ENCODE results near the gene LILRB2. TPM values are rescaled to one million over a fixed set of nuclear protein-coding genes. Genes with fewer than 3 reads are reported as not detected.
"Not testable (repeated sequence)": the region's sequence is repeated elsewhere in the genome, so short reads cannot be mapped to it uniquely, and the experiment has no call there.

The LILRB2 gene
- total RNA-seq, 1 experiment from 2014 or later: not detected

DNA sequence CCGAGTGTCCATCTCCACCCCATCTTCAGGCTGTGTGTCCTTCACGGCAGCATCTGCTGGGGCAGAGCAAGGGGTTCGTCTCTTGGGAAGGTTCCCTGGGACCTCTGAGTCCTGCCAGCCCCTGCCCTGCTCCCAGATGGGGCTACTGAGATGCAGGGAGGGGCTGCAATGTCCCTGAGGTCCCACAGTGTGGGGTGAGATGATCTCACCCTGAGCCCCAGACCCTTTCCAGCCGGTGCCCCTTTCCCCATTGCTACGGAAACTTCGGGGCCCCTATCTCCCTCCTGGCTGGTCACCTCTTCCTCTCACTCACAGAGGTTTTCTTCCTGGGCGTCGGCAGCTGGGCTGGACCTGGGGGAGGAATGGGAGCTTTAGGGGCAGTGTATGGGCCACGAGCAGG is 5.0 kb downstream of the LILRB2 start:
- no peak overlapping the region for H3K4me3 ChIP-seq
- no peaks in the 10 kb centered on the region for H3F3A ChIP-seq (ENCODE audit: insufficient read depth, low read depth)
- H3K27me3 ChIP-seq (ENCODE audit: insufficient read depth, low read depth): peaks cover 97% of the 10 kb centered on the region
- no peaks in the 10 kb centered on the region for H3K36me3 ChIP-seq (ENCODE audit: low read depth)
- intact Hi-C loops (cut with micrococcal nuclease; ENCODE audit: unreplicated experiment): no loop called here
- H2AFZ ChIP-seq: no peak overlapping the region
- H3K9me3 ChIP-seq (ENCODE audit: insufficient read depth, low read depth): no peaks in the 10 kb centered on the region
- H3K4me2 ChIP-seq: no peak overlapping the region
- ChIA-PET POLR2A (ENCODE audit: unreplicated experiment) (no interaction called here), CTCF (no interaction called here)
- no peak for TF ChIP-seq EZH2 (IDR thresholded peaks at IDR 0.05; ENCODE audit: low read depth)
- BruUV-seq (replicated peaks): no TSS peak
- H3K79me2 ChIP-seq (ENCODE audit: low read depth): no peaks in the 10 kb centered on the region
- no peaks in the 10 kb centered on the region for H4K20me1 ChIP-seq (ENCODE audit: insufficient read depth)
- no peaks in the 10 kb centered on the region for H3K4me1 ChIP-seq (replicated peaks; ENCODE audit: insufficient read depth)
- DNase-seq: no peak
- H3K27ac ChIP-seq: no peak overlapping the region
- H3K9me2 ChIP-seq (ENCODE audit: insufficient read depth): no peaks in the 10 kb centered on the region

- POLR2A ChIA-PET (ENCODE audit: unreplicated experiment); H3K4me1 ChIP-seq (replicated peaks; ENCODE audit: insufficient read depth); H3K27ac ChIP-seq; H3K4me3 ChIP-seq; H4K20me1 ChIP-seq (ENCODE audit: insufficient read depth); H3K9me2 ChIP-seq (ENCODE audit: insufficient read depth); H3K79me2 ChIP-seq (ENCODE audit: low read depth); H2AFZ ChIP-seq; CTCF ChIA-PET; H3K4me2 ChIP-seq; H3F3A ChIP-seq (ENCODE audit: insufficient read depth, low read depth); H3K9me3 ChIP-seq (ENCODE audit: insufficient read depth, low read depth); H3K36me3 ChIP-seq (ENCODE audit: low read depth); intact Hi-C loops (cut with micrococcal nuclease; ENCODE audit: unreplicated experiment); BruUV-seq (replicated peaks); DNase-seq: not testable (repeated sequence)
- H3K27me3 ChIP-seq (ENCODE audit: insufficient read depth, low read depth): peaks cover 96% of the 10 kb centered on the region
These were observed 6.4 kb downstream of the LILRB2 start for GRCh38 chr19:54274516-54274915.

GRCh38 chr19:54273821-54274220 is 7.1 kb downstream of the LILRB2 start:
- no peak overlapping the region for H2AFZ ChIP-seq
- H3K27ac ChIP-seq: no peak overlapping the region
- no peaks in the 10 kb centered on the region for H3K36me3 ChIP-seq (ENCODE audit: low read depth)
- TF ChIP-seq EZH2 (IDR thresholded peaks at IDR 0.05; ENCODE audit: low read depth): no peak
- TF ChIP-seq, protein P1, sequence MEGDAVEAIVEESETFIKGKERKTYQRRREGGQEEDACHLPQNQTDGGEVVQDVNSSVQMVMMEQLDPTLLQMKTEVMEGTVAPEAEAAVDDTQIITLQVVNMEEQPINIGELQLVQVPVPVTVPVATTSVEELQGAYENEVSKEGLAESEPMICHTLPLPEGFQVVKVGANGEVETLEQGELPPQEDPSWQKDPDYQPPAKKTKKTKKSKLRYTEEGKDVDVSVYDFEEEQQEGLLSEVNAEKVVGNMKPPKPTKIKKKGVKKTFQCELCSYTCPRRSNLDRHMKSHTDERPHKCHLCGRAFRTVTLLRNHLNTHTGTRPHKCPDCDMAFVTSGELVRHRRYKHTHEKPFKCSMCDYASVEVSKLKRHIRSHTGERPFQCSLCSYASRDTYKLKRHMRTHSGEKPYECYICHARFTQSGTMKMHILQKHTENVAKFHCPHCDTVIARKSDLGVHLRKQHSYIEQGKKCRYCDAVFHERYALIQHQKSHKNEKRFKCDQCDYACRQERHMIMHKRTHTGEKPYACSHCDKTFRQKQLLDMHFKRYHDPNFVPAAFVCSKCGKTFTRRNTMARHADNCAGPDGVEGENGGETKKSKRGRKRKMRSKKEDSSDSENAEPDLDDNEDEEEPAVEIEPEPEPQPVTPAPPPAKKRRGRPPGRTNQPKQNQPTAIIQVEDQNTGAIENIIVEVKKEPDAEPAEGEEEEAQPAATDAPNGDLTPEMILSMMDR (conservative IDR thresholded peaks at IDR 0.05): no peak
- DNase-seq: no peak
- peaks cover 96% of the 10 kb centered on the region for H3K27me3 ChIP-seq (ENCODE audit: insufficient read depth, low read depth)
- H3K4me2 ChIP-seq: no peak overlapping the region
- no TSS peak for BruUV-seq (replicated peaks)
- no peaks in the 10 kb centered on the region for H3F3A ChIP-seq (ENCODE audit: insufficient read depth, low read depth)
- H3K9me2 ChIP-seq (ENCODE audit: insufficient read depth): no peaks in the 10 kb centered on the region
- ChIA-PET CTCF (no interaction called here), POLR2A (ENCODE audit: unreplicated experiment) (no interaction called here)
- no peaks in the 10 kb centered on the region for H3K79me2 ChIP-seq (ENCODE audit: low read depth)
- no peaks in the 10 kb centered on the region for H3K4me1 ChIP-seq (replicated peaks; ENCODE audit: insufficient read depth)
- no peaks in the 10 kb centered on the region for H4K20me1 ChIP-seq (ENCODE audit: insufficient read depth)
- intact Hi-C loops (cut with micrococcal nuclease; ENCODE audit: unreplicated experiment): no loop called here
- H3K4me3 ChIP-seq: no peak overlapping the region
- H3K9me3 ChIP-seq (ENCODE audit: insufficient read depth, low read depth): no peaks in the 10 kb centered on the region

DNA sequence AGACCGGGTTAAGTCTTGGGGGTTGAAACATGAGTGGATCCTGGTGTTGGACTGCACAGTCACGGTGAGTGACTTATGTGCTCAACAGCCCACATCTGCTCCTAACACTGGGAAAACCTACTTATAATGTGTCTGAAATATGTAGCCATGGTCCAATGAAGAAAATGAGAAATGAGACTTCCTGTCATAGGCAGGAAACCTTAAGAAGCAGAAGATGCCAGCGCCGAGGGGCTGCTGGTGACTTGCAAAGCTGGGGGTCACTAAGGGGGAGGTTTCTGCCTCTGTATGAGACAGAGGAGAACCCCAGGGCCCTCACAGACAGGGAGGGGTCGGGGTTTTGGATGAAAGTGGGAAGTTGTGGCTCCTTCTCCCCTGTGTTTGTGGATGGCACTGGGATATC is 8.7 kb downstream of the LILRB2 start:
- H3K9me3 ChIP-seq (ENCODE audit: insufficient read depth, low read depth); H3K36me3 ChIP-seq (ENCODE audit: low read depth); DNase-seq; BruUV-seq (replicated peaks); H3K27ac ChIP-seq; H3K4me3 ChIP-seq; intact Hi-C loops (cut with micrococcal nuclease; ENCODE audit: unreplicated experiment); CTCF ChIA-PET; H2AFZ ChIP-seq; H3K9me2 ChIP-seq (ENCODE audit: insufficient read depth); H4K20me1 ChIP-seq (ENCODE audit: insufficient read depth); H3K79me2 ChIP-seq (ENCODE audit: low read depth); H3F3A ChIP-seq (ENCODE audit: insufficient read depth, low read depth); H3K4me1 ChIP-seq (replicated peaks; ENCODE audit: insufficient read depth); POLR2A ChIA-PET (ENCODE audit: unreplicated experiment); H3K4me2 ChIP-seq: not testable (repeated sequence)
- peaks cover 95% of the 10 kb centered on the region for H3K27me3 ChIP-seq (ENCODE audit: insufficient read depth, low read depth)

DNA sequence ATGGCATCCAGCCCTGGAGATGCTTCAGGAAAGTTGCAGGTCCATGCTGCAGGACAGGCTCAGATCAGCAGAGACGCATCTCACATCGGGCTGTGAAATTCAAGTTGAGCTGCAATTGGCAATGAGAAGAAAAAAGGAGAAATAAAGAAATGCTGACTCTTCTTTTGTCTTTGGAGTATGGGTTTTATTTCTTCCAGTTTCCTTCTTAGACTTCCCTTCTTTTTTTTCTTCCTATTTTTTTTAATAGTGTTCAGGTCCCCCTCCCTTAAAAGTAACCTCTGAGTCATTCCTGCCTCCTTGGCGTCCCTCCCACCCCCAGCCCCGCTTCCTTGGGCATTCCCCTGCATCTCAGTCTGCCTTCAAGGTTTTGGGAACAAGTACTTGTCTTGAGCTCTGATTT is 9.3 kb downstream of the LILRB2 start:
- intact Hi-C loops (cut with micrococcal nuclease; ENCODE audit: unreplicated experiment); BruUV-seq (replicated peaks); H3K9me2 ChIP-seq (ENCODE audit: insufficient read depth); H2AFZ ChIP-seq; H3K9me3 ChIP-seq (ENCODE audit: insufficient read depth, low read depth); CTCF ChIA-PET; H3F3A ChIP-seq (ENCODE audit: insufficient read depth, low read depth); H3K4me3 ChIP-seq; H4K20me1 ChIP-seq (ENCODE audit: insufficient read depth); H3K36me3 ChIP-seq (ENCODE audit: low read depth); POLR2A ChIA-PET (ENCODE audit: unreplicated experiment); H3K79me2 ChIP-seq (ENCODE audit: low read depth); H3K27ac ChIP-seq; DNase-seq; H3K4me2 ChIP-seq; H3K4me1 ChIP-seq (replicated peaks; ENCODE audit: insufficient read depth): not testable (repeated sequence)
- peaks cover 93% of the 10 kb centered on the region for H3K27me3 ChIP-seq (ENCODE audit: insufficient read depth, low read depth)
